ENCODE data around the gene LMX1A. TPM values are rescaled to one million over a fixed set of nuclear protein-coding genes. Genes with fewer than 3 reads are reported as not detected.

The LMX1A gene
- total and polyA plus RNA-seq, 2 of the 13 experiments (the other 11 are each of a cell fraction or from before 2014, with no cell fraction given) = 0.07 TPM; not detected in 1

GRCh38 chr1:165185161-165185889 lies 171.2 kb downstream of the LMX1A start:
- no peaks in the 10 kb centered on the region for H3K79me2 ChIP-seq (ENCODE audit: insufficient read depth, low read length)
- no peak overlapping the region for H3K4me2 ChIP-seq (ENCODE audit: low read depth, low read length)
- no peak for DNase-seq (ENCODE audit: low spot score)
- H3K4me3 ChIP-seq (replicated peaks in 1 of 3; ENCODE audit: insufficient read depth in 1 of 3, low read depth in 2 of 3, low read length in 3 of 3) = no peak overlapping the region
- H3K9me3 ChIP-seq (ENCODE audit: low read length) = peaks cover 14% of the 10 kb centered on the region; the same call in 1 of the 2 replicates
- intact Hi-C loops (cut with micrococcal nuclease; ENCODE audit: unreplicated experiment) = no loop called here
- in situ Hi-C loops (cut with HindIII; ENCODE audit: extremely low pct_ligation_motif_present, low pct_unique_long_range_greater_than_20kb) = no loop called here
- H3K27ac ChIP-seq (ENCODE audit: extremely low read length, insufficient read depth, low read length) = no peak overlapping the region
- POLR2A ChIA-PET = no interaction called here
- CTCF ChIA-PET (ENCODE audit: low intra/inter-chr PET ratio, low total read pairs) = no interaction called here
- H3K27me3 ChIP-seq (ENCODE audit: control insufficient read depth in 1 of 2, insufficient read depth in 2 of 2, low read length in 2 of 2) = no peaks in the 10 kb centered on the region
- no peak for TF ChIP-seq ZNF772 (CRISPR knock-in tag; IDR thresholded peaks at IDR 0.05)
- TF ChIP-seq PHF8 (CRISPR knock-in tag; IDR thresholded peaks at IDR 0.05) = no peak
- no peak for TF ChIP-seq MEF2D (CRISPR knock-in tag; IDR thresholded peaks at IDR 0.05)
- TF ChIP-seq RORA (CRISPR knock-in tag; IDR thresholded peaks at IDR 0.05) = no peak
- no peak for TF ChIP-seq ZNF501 (CRISPR knock-in tag; IDR thresholded peaks at IDR 0.05)
- no peak for TF ChIP-seq PAXIP1 (CRISPR knock-in tag; conservative IDR thresholded peaks at IDR 0.05)
- no peak for TF ChIP-seq SNRNP70 (IDR thresholded peaks at IDR 0.05; ENCODE audit: low read depth, low read length)
- TF ChIP-seq ZNF275 (CRISPR knock-in tag; IDR thresholded peaks at IDR 0.05; ENCODE audit: borderline replicate concordance) = no peak
- TF ChIP-seq NONO (IDR thresholded peaks at IDR 0.05) = no peak
- TF ChIP-seq NONO (CRISPR knock-in tag; conservative IDR thresholded peaks at IDR 0.05) = no peak
- no peak for TF ChIP-seq ZNF704 (CRISPR knock-in tag; IDR thresholded peaks at IDR 0.05; ENCODE audit: borderline replicate concordance)
- TF ChIP-seq ZBTB25 (CRISPR knock-in tag; IDR thresholded peaks at IDR 0.05) = no peak
- no peak for TF ChIP-seq PHF21A (CRISPR knock-in tag; IDR thresholded peaks at IDR 0.05)
- TF ChIP-seq SP4 (CRISPR knock-in tag; IDR thresholded peaks at IDR 0.05) = no peak
- FAIRE-seq = no peak
- BruUV-seq (replicated peaks) = no TSS peak
- no peaks in the 10 kb centered on the region for H3K36me3 ChIP-seq (replicated peaks in 1 of 2; ENCODE audit: control insufficient read depth in 1 of 2, insufficient read depth in 2 of 2, low read length in 2 of 2)
- no peak for ATAC-seq
- H3K9ac ChIP-seq (ENCODE audit: insufficient read depth, low read depth, low read length) = no peak overlapping the region
- no peaks in the 10 kb centered on the region for H4K20me1 ChIP-seq (ENCODE audit: insufficient read depth, low read length)
- 39% methylated on average over 4 of the region's 4 CpGs for WGBS (ENCODE audit: low lambda C conversion rate)
- H3K4me1 ChIP-seq (ENCODE audit: insufficient read depth, low read length) = no peaks in the 10 kb centered on the region
- no peak overlapping the region for H2AFZ ChIP-seq (ENCODE audit: low read length)
